Activated CD4-positive, alpha-beta T cell treated with anti-CD3 and anti-CD28 coated beads, Interleukin-2, amount 50 U/mL, for 48 hours (primary cell): ENCODE results near the gene MAJIN.

Experiments
- DNase-seq, 2 experiments: peaks; one replicate each; pipeline ENCODE4 v3.0.0-alpha.2; 2020

Gene MAJIN

DNA sequence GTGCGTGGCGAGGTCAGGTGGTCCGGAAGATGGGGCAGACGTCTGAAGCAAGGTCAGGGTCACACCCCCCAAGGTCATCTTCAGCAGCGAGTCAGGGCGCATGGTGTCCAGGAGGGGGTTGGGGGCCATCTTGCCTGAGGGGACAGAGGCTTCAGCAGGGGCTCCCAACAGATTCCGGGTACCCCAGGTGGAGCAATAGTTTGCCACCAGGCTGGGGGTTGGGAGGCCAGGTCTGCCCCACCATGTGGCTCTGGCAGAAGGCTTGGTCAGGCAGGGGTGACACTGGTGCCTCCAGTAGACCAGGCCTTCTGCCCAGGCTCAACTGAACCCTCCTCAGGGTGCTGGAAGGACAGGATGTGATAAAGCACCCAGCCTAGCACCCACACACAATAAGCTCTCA lies 60.8 kb downstream of the MAJIN start:
- DNase-seq: no peak

DNA sequence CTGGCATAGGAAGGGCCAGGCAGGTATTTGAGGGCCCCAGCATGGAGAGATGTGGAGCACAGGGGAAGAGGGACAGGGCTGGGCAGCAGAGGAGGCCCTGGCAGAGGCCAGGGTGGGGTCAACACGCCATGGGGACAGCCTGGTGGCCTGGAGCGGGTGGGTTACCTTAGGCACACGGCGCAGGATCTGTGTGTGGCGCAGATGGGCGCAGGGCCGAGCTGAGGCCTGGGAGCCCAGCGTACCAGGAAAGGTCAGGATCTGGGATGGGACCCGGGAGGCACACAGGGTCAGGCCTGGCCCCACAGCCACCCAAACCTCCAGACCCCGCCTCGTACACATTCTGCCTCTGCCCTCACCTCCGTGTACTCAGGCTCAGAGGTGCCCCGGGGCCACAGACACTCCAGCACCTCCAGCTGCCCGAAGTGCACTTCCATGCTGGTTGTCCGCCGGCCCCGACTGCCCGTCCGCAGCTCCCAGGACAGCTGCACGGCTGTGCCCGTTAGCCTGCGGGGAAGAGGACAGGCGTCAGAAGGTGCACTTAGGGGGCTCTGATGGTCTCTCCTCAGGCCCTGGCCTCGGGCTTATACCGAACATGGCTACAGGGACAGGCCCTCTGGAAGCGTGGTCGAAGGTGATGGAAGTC lies 61.3 kb downstream of the MAJIN start:
- DNase-seq: no peak

DNA sequence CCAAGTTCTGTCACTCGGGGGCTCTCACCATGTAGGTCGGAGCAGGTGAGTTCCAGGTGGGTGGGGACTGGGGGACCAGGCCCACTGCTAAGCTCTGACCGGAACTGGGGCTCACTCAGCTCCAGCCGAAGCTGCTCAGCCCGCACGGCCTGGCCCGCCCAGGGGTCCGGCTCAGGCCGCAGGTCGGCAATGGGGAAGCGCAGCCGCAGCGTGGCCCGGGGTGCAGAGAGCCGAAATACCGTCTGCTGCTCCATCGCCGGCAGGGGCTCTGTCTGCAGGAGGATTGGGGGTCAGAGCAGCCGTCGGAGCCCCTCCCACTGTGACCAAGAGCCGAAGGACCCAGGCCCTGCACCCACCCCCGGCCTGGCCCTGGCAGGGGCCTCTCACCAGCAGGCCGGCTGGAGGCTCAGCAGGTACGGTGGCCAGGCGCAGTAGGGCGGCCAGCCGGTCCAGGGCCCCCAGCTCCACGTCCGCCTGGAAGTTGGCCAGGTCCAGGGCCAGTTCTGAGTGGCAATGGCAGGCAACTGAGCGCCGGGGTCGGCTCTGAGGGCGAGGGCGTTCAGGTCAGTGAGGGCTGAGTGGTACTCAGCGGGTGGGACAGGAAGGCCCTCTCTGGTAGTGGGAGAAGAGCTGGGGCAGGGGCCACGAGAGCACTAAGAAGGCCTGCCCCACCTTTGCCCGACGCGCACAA lies 62.1 kb downstream of the MAJIN start:
- no peak for DNase-seq

DNA sequence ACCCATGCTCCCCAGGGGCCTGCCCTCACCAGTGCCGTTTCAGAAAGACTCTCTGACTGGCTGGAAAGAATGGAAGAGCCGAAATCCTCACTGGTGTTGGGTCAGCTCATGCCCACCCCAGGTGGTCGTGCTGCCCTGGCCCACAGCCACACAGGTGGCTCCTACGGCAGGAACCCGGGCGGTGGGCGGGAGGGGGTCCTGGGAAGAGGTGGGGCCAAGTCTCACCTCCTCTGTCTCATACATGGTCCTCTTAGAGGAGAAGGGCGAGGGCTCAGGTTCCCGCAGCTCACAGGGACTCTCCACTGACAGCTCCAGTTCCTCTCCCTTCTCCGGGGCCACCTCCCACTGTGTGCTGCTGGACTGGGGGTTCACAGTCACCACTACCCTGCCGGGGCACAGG lies 63.1 kb downstream of the MAJIN start:
- no peak for DNase-seq

DNA sequence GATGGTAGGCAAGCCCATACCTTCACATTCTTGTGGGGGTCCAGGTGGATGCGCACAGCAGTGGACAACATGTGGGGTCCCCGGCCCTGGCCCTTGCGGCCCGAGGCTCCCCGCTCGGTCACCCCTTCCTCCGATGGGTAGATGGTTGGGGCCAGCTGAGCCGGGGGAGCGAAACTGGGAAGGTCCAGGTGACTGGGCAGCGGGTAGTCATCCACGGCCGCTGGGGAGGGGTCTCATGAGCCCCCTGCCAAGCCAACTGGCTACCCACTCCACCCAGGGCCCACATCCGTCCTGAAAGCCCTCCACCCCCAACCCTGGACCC lies 65.6 kb downstream of the MAJIN start:
- no peak for DNase-seq

DNA sequence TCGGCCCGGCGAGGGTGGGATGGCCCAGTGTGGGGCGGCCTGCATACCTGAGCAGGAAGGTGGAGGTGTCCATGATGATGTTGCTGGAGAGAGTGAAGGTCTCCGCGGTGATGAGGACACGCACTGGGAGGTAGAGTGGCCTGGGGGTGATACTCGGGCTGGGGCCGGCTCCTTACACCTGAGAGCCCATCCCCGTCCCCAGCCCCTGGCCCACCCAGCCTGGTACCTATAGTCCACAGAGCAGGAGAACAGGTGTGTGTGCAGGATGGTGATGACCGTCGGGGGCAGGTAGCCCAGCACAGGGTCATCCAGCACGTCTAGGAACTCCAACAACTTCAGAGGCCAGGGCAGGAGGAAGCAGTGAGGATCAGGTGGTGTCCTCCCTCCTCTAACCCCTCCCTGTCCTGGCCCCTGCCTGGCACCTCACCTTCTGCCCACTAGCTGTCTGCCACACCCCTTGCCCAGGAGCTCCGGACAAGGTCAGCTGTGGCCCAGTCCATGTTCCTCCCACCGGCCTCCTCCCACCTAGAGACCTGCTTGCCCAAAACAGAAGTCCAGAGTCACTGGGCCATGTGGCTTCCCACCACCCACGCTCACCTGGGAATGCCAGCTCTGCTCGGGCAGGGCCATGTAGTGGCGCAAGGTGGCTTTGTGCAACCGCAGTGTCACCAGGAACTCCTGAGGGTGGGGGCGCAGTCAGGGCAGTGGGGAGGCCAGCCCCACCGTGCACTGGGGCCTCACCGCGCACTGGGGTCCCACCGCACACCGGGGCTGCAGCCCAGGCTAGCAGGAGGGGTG lies 66.2 kb downstream of the MAJIN start:
- DNase-seq: no peak

DNA sequence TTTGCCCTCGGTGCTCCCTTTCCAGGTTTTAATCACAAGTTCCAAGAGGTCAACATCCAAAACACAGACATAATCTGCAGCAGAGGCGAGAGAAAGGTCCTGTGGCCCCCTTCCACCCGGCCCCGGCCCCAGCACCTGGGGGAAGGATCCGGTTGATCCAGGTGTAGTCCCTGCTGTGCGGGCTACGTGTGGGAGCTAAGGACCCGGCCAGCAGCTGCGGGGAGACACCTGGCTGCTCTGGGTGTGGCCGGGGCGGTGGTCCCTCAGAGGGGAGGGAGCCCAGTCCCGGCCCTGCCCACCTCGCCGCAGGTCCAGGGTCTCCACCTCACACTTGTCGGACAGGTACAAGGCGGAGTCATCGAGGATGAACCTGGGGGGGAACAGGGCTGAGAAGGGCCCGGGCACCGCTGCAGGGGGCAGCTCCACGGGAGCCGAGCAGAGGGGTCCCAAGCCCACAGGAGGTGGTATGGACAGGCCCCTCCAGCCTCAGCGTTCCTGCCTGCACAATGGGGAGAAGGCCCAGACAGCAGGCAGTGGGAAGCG lies 68.5 kb downstream of the MAJIN start:
- DNase-seq: no peak

DNA sequence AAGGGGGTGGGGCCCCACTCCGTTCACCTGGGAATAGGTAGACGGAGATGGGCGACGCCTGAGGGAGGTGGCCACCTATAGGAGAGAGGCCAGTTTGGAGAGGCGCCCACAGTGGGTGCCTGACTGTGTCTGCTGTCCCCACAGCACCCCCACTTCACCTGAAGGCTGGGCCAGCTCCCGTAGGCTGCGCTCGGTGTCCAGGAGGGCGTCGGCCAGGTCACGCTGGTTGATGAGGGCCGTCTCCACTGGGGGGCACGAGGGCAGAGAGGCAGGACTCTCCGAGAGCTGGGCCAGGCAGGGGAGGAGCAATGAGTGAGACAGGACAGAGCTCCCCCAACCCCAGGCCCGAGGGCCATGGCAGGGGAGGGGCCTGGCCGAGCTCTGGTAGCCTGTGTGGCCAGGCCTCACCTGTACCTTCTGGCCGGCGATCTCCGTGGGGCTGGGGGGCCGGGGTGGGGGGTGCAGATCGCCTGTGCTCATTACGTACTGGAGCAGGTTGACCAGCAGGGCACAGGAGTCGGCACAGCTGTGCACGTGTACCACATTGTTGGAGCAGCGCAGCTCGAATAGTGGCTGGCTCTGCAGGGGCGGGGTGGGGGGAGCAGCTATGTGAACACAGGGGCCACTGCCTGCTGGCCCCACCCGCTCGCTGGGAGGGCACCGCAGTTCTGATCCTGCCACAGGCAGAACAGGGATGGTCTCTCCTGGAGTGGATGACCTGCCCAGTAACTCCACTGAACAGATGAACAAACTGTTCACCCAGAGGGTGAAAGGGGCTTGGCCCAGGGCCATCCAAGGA lies 69.6 kb downstream of the MAJIN start:
- no peak for DNase-seq

DNA sequence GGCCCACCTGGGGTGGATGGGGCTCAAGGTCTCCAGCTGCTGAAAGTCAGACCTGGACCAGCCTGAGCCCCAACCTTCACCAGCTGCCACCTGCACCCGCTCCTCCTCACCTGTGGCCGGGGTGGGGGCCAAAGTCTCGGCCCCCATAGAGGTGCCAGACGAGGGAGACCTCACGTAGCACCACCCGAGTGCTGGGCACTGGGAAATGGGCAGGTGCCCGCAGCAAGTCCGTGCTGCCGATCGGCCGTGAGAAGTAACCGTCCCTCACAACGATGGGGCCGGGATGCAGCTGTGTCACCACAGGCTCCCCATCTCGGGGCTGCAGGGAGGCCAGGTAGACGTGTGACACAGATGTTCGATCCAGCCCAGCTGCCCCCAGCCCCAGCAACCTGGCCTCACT lies 71.1 kb downstream of the MAJIN start:
- no peak for DNase-seq

DNA sequence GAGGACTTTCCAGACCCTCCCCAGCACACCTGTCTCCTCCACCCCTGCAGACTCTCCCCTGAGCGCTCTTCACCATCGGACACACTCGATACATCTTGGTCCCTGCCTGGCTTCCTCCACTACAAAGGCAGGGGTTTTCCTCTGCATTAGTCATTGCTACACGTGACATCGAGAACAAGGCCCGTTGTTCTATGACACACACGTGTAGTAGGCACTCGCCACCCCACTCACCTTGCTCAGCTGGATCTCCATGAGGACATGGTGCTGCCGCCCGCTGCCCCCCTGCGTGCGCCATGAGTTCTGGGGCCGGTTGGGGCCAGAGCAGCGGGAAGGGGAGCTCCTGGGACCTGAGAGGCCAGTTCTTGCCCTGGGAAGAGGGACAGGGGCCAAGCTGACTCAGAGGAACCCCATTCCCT lies 71.6 kb downstream of the MAJIN start:
- DNase-seq: peak; percentile 64 to 72

DNA sequence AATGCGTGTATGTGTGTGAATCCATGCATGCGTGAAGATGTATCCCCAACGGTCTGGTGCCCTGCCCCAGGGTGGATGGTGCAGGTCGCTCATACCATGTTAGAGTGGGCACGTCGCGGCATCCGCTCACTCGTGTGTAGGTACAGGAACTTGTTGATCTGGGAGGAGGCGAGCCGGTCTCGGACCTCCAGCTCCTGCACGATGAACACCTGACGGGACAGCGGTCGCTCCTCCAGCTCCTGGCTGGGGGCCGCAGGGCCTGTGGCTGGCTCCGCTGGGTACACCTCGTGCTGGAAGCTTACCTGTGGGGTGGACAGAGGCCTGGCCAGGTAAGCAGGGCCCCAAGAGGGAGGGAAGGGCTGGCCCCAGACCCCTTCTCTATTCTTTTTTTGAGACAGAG lies 73.4 kb downstream of the MAJIN start:
- DNase-seq: no peak

DNA sequence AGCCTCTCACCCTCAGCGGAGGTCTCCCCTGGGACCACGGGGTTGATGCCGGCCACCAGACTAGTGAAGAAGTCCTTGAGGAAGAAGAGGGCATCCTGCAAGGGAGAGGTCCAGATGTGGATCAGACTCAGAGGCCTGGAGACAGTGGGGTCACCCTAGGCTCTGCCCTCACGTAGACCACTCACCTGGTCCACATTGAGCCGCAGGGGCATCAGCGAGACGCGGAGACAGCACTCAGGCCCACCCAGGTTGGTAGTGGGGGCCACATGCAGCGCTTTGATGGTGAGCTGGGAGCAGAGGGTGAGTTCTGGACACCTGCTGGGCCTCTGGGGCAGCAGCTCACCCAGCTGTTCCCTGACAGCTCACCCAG lies 73.8 kb downstream of the MAJIN start:
- DNase-seq: no peak

DNA sequence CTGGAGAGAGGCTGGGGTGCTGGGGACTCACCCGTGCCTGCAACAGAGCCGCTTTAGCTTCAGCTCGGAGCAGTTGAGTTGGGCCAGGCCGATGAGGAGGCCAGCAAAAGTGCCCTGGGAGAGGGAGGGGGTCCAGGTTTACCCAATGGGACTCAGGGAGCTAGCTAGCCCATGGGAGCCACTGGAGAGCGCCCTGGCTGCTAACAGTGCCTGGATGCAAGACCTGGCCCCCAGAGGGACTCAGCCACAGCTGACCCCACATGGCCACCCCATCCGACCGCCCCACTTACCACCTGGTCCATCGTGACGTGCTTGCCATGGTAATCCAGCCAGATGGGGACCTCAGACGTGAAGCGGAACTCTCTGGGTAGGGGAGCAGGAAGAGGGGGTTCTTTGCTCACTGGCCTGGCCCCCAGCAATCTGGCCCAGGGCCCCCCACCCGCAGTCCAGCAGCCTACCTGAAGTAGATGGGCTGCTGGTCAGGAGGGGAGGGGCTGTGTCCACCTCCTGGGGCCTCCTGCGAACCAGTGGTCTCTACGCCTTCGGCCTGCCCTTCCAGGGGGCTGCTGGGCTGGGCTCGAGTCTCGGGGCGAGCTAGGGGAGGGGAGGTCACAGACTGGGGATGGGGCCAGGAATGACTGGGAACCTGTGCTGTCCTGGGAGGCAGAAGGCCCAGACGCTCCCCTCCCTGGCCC lies 74.4 kb downstream of the MAJIN start:
- DNase-seq: no peak

DNA sequence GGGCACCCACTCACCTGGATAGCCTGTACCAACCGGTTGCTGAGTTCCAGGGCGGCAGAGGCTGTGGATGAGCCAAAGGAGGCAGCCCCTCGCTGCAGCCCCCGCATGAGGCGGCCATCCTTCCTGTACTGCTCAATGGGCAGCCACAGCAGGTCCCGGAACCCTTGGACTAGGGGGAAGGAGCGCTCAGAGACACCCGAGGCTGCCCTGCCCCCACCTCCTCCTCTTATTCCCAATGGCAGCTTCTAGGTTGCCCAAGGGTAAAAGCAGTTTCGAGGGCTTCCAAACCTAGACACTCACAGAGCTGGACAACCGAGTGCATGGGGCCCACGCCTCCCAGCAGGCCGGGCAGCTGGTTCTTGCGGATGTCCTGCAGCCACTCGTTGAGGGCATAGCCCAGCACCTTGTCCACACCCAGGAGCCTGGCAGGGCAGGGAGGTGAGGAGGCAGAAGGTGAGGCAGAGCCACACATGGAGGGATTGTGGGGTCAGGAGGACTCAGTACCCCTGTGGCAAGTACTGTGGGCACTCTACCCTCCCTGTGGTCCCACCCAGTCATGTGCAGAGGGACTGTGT lies 75.4 kb downstream of the MAJIN start:
- no peak for DNase-seq

DNA sequence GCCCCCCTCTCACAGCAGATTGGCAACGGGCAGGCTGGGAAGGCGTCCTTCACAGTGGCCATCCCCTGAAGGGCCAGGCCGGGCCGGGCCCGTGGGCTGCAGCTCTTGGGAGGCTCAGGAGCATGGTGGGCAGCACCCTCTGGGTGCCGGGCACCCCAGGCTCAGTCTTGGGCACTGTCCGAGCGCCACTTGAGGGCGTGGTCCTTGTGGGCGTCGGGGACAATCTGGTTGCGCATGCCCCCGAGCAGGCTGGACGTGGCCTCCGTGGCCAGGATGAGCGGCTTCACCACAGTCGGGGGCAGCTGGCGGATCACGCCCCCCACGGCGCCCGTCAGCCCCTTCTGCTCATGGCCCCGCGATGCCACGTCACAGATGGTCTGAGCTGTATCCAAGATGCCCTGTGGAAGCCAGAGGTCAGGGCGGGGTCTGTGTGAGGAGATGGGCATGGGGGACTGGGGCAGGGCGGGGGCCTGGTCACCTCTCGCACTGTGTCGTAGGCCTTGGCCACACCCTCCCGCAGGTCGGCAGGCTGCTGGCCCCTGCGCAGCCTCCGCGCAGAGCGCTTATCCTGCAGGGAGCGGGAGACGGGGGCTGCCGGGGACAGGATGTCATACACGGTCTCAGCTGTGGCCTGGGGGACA lies 77.0 kb downstream of the MAJIN start:
- DNase-seq: no peak

DNA sequence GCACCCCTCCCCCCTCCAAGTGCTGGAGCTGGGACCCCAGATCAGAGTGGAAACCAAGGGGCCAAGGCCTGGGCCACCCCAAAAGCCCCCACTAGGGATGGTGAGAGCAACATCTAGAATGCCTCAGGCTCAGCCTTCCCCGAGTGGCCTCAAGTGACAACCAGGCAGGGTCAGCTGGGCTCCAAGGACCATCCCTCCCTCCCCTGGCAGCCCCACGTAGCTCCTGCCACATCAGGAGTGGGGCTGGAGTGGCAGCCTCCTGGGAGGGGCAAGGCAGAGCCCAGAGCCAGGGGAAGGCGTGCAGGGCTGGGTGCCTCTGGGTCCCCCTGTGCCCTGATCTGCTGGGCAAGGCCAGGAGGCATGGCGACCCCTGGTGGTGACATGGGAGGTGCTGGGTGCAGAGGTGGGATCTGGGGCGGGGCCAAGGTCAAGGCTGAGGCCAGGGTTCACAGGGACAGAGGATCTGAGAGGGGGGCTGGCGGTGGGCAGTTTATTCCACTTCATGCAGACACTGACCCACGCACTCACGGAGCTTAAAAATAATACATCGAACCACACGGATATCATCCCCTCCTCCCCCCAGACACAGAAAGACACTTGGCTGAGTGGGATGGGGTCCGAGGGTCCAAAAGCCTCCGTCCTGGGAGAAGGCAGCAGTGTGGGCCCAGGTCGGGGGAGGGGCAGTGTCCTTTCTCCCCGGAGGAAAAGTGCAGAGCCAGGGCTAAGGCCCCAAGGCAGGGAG lies 77.7 kb downstream of the MAJIN start:
- peak; percentile 97 for DNase-seq

DNA sequence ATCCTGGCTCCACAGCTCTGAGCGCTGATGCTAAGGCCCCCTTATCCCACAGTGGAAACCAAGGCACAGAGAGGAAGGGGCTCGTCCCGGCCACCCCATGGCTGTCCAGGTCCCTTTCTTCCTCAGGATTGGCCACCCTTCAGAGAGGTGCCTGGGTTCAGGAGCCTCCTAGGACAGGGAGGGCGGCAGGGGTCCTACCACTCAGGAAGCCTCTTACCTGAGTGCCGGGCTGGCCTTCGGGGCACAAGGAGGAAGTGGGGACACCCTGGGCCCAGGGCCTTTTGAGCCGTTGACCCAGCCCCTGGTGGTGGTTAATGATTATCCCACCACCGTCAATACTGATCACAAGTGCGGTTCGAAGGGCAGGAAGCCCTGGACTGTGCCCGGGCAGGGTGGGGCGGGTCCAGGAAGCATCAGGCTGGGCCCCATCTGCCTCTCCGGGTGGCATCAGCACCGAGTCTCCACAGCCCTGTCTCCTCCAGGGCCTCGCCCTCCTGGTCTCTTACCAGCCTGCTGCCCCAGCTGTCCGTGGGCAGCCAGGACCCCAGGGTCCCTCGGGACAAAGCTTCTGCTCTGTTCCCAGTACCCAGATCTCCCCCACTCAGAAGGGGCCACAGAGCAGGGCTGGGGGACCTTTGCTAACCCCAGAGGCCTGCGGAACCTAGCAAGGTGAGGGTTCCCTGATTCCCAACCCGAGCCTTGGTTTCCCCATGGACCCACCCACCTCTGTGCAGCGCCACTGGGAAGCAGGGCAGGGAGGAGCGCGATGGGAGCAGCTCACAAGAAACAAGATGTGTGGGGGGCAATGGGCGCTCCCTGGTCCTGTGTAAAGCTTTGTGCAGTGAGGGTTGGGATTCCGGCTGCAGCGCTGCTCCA lies 78.5 kb downstream of the MAJIN start:
- no peak for DNase-seq

DNA sequence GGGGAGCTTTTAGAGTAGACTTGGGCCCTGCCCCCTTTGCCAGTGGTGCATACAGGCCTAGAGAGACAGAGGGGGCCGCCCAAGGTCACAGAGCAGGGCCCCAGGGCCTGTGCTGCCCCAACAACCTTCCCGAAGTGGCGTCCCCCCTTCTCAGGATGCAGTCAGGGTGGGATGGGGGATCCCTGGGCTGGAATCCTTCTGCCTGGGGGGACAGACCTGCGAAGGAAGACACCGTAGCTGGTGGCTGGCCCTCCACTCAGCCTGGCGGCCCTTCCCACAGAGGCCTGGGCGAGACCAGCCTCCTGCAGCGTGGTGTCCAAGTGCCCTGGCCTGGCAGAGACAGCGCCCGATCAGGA lies 79.1 kb downstream of the MAJIN start:
- no peak for DNase-seq

DNA sequence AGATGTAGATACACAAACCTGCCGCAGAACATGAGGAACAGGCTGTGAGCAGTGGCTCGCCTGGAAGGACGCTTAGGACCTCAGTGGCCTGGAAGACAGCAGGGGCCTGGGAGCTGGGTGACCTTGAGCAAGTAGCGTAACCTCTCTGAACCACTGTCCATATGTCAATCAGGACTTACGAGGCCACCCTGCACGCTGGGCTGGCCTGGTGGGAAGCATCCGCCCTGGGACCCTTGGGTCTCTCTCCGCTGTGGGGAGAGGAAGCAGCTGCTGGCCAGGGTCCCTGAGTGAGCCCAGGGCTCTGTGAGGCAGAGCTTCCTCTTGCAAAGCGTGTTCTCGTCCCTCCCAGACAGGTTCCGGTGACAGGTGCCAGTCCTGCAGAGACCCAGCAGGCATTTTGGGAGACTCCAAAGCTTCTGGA lies 79.5 kb downstream of the MAJIN start:
- no peak for DNase-seq

DNA sequence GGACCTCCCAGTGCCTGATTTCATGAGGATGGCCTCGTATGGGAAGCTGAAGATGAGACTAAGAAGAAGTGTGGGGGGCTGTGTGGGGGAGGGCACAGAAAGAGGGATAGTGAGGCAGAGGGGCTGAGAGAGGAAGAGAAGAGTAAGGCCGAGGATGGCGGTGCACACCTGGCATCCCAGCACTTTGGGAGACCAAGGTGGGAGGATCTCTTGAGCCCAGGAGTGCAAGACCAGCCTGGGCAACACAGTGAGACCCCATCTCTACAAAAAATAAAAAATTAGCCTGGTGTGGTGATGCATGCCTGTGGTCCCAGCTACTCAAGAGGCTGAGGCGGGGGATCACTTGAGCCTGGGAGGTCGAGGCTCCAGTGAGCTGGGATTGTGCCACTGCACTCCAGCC lies 80.0 kb downstream of the MAJIN start:
- DNase-seq: no peak
